Spinal cord (tissue), 10 donors: ENCODE measurements around the gene TENT5C. TPM values are rescaled to one million over a fixed set of nuclear protein-coding genes. Genes with fewer than 3 reads are reported as not detected.

ENCODE experiments used
- DNase-seq, 6 donors: peaks; one replicate each; pipeline versions ENCODE4 v3.0.0 to v3.0.0-alpha.2; 2013 to 2015; ENCODE audit warnings: low spot score in 6 of 6, low read depth in 4 of 6
- H3K27ac ChIP-seq: one replicate; pipeline ENCODE4 v1.5.1; 2013; ENCODE audit warnings: low read depth, low read length, control low read depth
- H3K27me3 ChIP-seq: one replicate; pipeline ENCODE4 v1.6.1; 2013; ENCODE audit warnings: low read length; ENCODE audit not compliant: control insufficient read depth, insufficient read depth
- H3K36me3 ChIP-seq: one replicate; pipeline ENCODE4 v1.6.1; 2013; ENCODE audit warnings: low read length; ENCODE audit not compliant: control insufficient read depth, insufficient read depth
- H3K4me1 ChIP-seq: one replicate; pipeline ENCODE4 v1.6.1; 2013; ENCODE audit warnings: low read length; ENCODE audit not compliant: control insufficient read depth, insufficient read depth
- H3K4me3 ChIP-seq: one replicate; pipeline ENCODE4 v1.5.1; 2013; ENCODE audit warnings: low read depth, low read length, control low read depth
- H3K9me3 ChIP-seq: one replicate; pipeline ENCODE4 v1.6.1; 2013; ENCODE audit warnings: low read length; ENCODE audit not compliant: control insufficient read depth, insufficient read depth
- WGBS: methylation state at CpG from one replicate; pipeline ENCODE4 v1.1.5; 2013; ENCODE audit warnings: missing lambda C conversion rate; ENCODE audit not compliant: insufficient coverage; 5-methylcytosine and 5-hydroxymethylcytosine counted together
- polyA plus RNA-seq, 2 donors: library from polyadenylated mRNA; unstranded; fragments of 120-200 nt; gene quantifications; one replicate each; pipeline ENCODE4 v1.2.1, GENCODE V29; 2013; ENCODE audit not compliant: insufficient read length in 2 of 2
- total RNA-seq, 2 donors: library from RNA; depleted of rRNA in 1 of 2; stranded (reverse); fragments of 120-200 nt in 1 of 2; fragments of >200 nt in 1 of 2; gene quantifications; one replicate each; pipeline versions ENCODE4 v1.2.3 to v1.2.4, GENCODE V29; 2013 to 2014
- donor health status: healthy.

The TENT5C gene
- total and polyA plus RNA-seq, 4 donors = 2.0 to 42.1 (median 8.8) TPM

DNA sequence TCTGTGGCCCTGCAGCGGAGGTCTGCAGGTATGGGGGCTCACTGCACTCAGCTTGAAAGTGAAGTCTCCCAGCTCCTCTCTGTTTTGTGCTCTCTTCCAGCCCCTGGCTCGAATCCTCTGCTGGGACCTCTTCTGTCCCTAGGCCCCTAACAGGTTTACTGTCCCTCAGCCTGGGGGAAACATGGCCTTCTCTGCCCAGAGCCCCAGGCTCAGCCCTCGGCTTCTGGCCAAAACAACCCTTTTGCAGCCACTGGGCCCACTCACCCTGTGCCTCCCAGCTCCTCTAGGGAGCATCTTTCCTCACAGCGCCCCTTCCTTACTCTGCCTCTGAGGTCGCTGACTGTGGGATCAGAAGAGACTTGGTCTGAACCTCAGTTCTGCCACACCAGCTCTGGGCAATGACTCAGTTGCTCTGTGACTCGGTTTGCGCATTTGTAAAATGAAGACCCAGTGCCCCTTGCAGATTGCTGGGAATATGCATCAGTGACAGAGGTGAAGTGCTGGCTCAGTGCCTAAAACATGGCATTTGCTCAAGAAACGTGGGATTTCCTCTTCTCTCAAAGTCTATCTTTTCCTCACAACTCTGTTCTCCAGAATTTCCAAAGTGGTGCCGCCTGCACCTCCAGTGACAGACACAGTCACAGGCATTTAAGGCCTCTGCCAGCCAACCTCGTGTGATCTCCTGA lies 26.5 kb upstream of the TENT5C start:
- Histone ChIP-seq H3K4me3 (no peak overlapping the region), H3K27ac (no peak overlapping the region), H3K36me3 (no peaks in the 10 kb centered on the region), H3K4me1 (peaks cover 4% of the 10 kb centered on the region), H3K9me3 (no peaks in the 10 kb centered on the region), H3K27me3 (no peaks in the 10 kb centered on the region)
- WGBS = 83% methylated on average over 10 of the region's 10 CpGs
- no peak for DNase-seq

DNA sequence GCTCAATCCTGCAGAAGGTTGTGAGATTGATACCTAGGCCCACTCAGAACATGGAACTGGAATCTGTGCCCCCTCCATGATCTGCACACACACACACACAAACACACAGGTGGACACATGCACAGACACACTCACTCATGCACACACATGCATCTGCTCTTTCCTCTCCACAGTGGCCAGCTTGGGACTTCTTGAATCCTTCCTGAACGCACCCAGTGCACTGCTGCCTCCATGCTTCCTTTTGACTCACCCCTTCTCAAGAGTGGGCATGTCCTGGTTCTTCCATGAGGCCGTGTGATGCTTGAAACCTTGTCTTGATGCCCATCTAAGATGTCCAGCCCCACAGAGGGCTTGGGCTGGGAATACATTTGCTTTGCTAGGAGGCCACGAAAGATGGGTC lies 25.4 kb upstream of the TENT5C start:
- Histone ChIP-seq H3K4me3 (no peak overlapping the region), H3K27me3 (no peaks in the 10 kb centered on the region), H3K36me3 (no peaks in the 10 kb centered on the region), H3K9me3 (no peaks in the 10 kb centered on the region), H3K4me1 (peaks cover 4% of the 10 kb centered on the region), H3K27ac (no peak overlapping the region)
- WGBS = 62% methylated on average over 2 of the region's 3 CpGs
- no peak for DNase-seq

GRCh38 chr1:117580882-117581281 lies 25.0 kb upstream of the TENT5C start:
- H3K27ac ChIP-seq = no peak overlapping the region
- H3K36me3 ChIP-seq = no peaks in the 10 kb centered on the region
- H3K9me3 ChIP-seq = no peaks in the 10 kb centered on the region
- peaks cover 4% of the 10 kb centered on the region for H3K4me1 ChIP-seq
- DNase-seq = no peak
- 82% methylated on average over 2 of the region's 2 CpGs for WGBS
- no peaks in the 10 kb centered on the region for H3K27me3 ChIP-seq
- no peak overlapping the region for H3K4me3 ChIP-seq

- Histone ChIP-seq H3K4me1 (peaks cover 4% of the 10 kb centered on the region), H3K9me3 (no peaks in the 10 kb centered on the region), H3K27me3 (no peaks in the 10 kb centered on the region), H3K36me3 (no peaks in the 10 kb centered on the region), H3K27ac (no peak overlapping the region), H3K4me3 (no peak overlapping the region)
- WGBS = 88% methylated on average over 10 of the region's 10 CpGs
- DNase-seq = no peak
Observed at GRCh38 chr1:117581391-117581943, 24.4 kb upstream of the TENT5C start.

DNA sequence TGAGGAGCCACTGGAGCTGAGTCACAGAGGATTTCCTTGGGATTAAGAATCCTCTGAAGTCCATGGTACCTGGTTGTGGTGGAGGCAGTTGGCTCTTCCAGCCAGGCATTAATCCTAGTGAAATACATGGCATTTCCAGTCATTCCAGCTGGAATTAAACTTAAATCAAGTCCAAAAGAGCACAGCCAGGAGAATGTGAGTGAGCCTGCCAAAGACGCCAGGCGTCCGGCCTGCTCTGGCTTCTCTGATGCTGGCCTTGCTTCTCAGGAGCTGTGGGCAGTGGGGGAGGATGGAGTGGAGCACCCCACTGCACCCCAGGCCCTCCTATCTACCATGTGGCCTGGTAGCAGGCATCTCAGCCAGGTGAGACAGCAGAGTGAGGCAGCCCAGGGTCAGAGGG lies 23.4 kb upstream of the TENT5C start:
- no peak for DNase-seq
- Histone ChIP-seq H3K36me3 (no peaks in the 10 kb centered on the region), H3K27me3 (no peaks in the 10 kb centered on the region), H3K4me3 (no peak overlapping the region), H3K9me3 (no peaks in the 10 kb centered on the region), H3K4me1 (peaks cover 10% of the 10 kb centered on the region), H3K27ac (no peak overlapping the region)
- 56% methylated on average over 3 of the region's 3 CpGs for WGBS

DNA sequence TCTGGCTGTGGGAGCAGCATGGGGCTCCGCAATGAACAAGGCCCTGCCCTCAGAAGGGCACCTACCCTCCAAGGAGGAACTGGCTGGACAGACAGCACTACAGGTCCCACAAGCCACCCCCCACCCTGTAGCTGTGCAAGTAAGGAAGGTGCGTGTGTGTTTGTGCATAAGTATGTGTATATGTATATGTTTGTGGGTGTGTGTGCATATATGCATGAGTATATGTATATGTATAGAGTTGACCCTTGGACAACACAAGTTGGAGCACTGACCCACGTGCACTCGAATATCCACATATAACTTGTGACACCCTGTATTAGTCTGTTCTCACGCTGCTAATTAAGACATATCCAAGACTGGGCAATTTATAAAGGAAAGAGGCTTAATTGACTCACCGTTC lies 22.6 kb upstream of the TENT5C start:
- H3K9me3 ChIP-seq = no peaks in the 10 kb centered on the region
- H3K4me3 ChIP-seq = no peak overlapping the region
- no peaks in the 10 kb centered on the region for H3K27me3 ChIP-seq
- no peak for DNase-seq
- WGBS = 94% methylated on average over 3 of the region's 6 CpGs
- no peak overlapping the region for H3K27ac ChIP-seq
- H3K4me1 ChIP-seq = peaks cover 12% of the 10 kb centered on the region
- H3K36me3 ChIP-seq = no peaks in the 10 kb centered on the region

- Histone ChIP-seq H3K9me3 (no peaks in the 10 kb centered on the region), H3K27ac (no peak overlapping the region), H3K27me3 (no peaks in the 10 kb centered on the region), H3K4me1 (peaks cover 12% of the 10 kb centered on the region), H3K4me3 (no peak overlapping the region), H3K36me3 (no peaks in the 10 kb centered on the region)
- 95% methylated on average over 6 of the region's 6 CpGs for WGBS
- no peak for DNase-seq
Observed at GRCh38 chr1:117584181-117584580, 21.7 kb upstream of the TENT5C start.

DNA sequence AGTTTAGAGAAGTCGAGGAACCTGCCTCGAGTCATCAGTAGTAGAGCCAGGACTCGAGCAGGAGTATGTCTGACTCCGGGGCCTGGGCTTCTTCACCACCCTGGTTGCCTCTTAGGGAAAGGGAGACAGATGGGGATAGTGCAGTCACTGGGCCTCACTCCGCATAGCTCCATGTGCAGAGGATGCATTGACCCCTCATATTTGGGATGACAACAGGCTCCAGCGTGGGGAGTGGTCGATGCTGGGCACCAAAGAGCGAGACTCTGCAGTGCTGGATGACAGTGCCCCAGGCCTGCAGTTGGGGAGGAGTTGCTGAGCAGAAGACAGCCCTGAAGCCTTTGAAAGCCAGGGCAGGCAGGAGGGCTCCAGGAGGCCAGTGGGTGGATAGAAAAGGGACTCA lies 20.8 kb upstream of the TENT5C start:
- Histone ChIP-seq H3K9me3 (no peaks in the 10 kb centered on the region), H3K27ac (no peak overlapping the region), H3K4me3 (no peak overlapping the region), H3K36me3 (no peaks in the 10 kb centered on the region), H3K4me1 (peaks cover 12% of the 10 kb centered on the region), H3K27me3 (no peaks in the 10 kb centered on the region)
- DNase-seq = no peak
- 94% methylated on average over 8 of the region's 8 CpGs for WGBS

DNA sequence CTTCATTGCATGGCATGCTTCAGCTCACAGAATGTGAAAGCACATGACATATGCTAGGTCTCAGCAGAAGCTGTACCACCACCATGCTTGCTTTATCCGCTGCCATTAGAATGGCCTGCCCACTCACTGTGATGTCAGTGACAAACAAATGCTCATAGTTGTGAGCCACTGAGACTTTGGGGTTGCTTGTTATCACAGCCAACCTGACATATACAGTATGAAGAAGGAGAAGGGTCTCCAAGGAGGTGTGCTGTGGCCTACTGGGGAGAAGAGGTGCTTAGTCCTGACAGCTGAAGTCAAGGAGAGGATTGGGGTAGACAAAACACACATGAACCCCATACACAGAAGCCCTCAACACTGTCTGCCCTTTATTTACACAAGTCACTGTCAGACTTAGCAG lies 19.5 kb upstream of the TENT5C start:
- Histone ChIP-seq H3K36me3 (no peaks in the 10 kb centered on the region), H3K4me1 (peaks cover 12% of the 10 kb centered on the region), H3K4me3 (no peak overlapping the region), H3K27ac (no peak overlapping the region), H3K9me3 (no peaks in the 10 kb centered on the region), H3K27me3 (no peaks in the 10 kb centered on the region)
- DNase-seq = no peak
- 100% methylated on average over 1 of the region's 1 CpG for WGBS

GRCh38 chr1:117586747-117587498 lies 18.9 kb upstream of the TENT5C start:
- no peak for DNase-seq
- Histone ChIP-seq H3K4me1 (peaks cover 12% of the 10 kb centered on the region), H3K9me3 (no peaks in the 10 kb centered on the region), H3K27ac (no peak overlapping the region), H3K4me3 (no peak overlapping the region), H3K27me3 (no peaks in the 10 kb centered on the region), H3K36me3 (no peaks in the 10 kb centered on the region)
- WGBS = 78% methylated on average over 13 of the region's 13 CpGs
